Measurements from ENCODE around the gene PRC1. TPM values are rescaled to one million over a fixed set of nuclear protein-coding genes. Genes with fewer than 3 reads are reported as not detected.

The PRC1 gene
- polyA plus RNA-seq, 1 donor (not counting 4 experiments of a cell fraction or from before 2014, with no cell fraction given), result 105 TPM

- dilution Hi-C loops (cut with MboI; ENCODE audit: extremely low pct_ligation_motif_present, low sequenced_read_pairs), result no loop called here
- H3K4me3 ChIP-seq (ENCODE audit: control insufficient read depth in 2 of 3, extremely low read depth in 1 of 3, insufficient read depth in 2 of 3, low read depth in 1 of 3, low read length in 3 of 3), result no peak overlapping the region
- no peak overlapping the region for H2AFZ ChIP-seq (ENCODE audit: control insufficient read depth, low read length)
- H3K4me2 ChIP-seq (ENCODE audit: control insufficient read depth, extremely low read depth, insufficient read depth, low read depth, low read length), result no peak overlapping the region
- no peaks in the 10 kb centered on the region for H4K20me1 ChIP-seq (ENCODE audit: control insufficient read depth, extremely low read depth, insufficient read depth, low read length)
- H3K79me2 ChIP-seq (ENCODE audit: control insufficient read depth, insufficient read depth, low read length), result no peaks in the 10 kb centered on the region
- H3K9ac ChIP-seq (ENCODE audit: control insufficient read depth, extremely low read depth, insufficient read depth, low read length), result no peak overlapping the region
- DNase-seq (ENCODE audit: low read depth, low spot score) (no peak), FAIRE-seq (no peak)
- H3K36me3 ChIP-seq (ENCODE audit: control insufficient read depth in 2 of 2, extremely low read depth in 1 of 2, insufficient read depth in 2 of 2, low read length in 2 of 2), result peaks cover 18% of the 10 kb centered on the region in 2 experiments
- no peaks in the 10 kb centered on the region for H3K9me3 ChIP-seq (ENCODE audit: control insufficient read depth, low read depth, low read length)
- no peaks in the 10 kb centered on the region for H3K4me1 ChIP-seq (ENCODE audit: control insufficient read depth, extremely low read depth, insufficient read depth, low read length)
- TF ChIP-seq EZH2 (IDR thresholded peaks at IDR 0.05; ENCODE audit: low read length) (no peak), CTCF (optimal IDR thresholded peaks at IDR 0.05 in 1 of 3, IDR thresholded peaks at IDR 0.05 in 1 of 3, conservative IDR thresholded peaks at IDR 0.05 in 1 of 3; ENCODE audit: extremely low read depth in 1 of 3, insufficient read depth in 2 of 3, low read length in 3 of 3) (no peak)
- H3K27ac ChIP-seq (ENCODE audit: control insufficient read depth, insufficient read depth, low read length), result no peak overlapping the region
- H3K27me3 ChIP-seq (ENCODE audit: control insufficient read depth, extremely low read depth, insufficient read depth, low read length), result no peaks in the 10 kb centered on the region
- no peaks in the 10 kb centered on the region for H3K9me1 ChIP-seq (ENCODE audit: control insufficient read depth, extremely low read depth, insufficient read depth, low read length)
Observed at GRCh38 chr15:90916461-90916860, 77.9 kb downstream of the PRC1 start.

Small RNA genes lying within 50 kb of the gene (small RNA-seq; reads per million reads assigned to genes)
- gene RF00019 (ENCODE audit: insufficient read length in 3 of 3, low read depth in 3 of 3, low replicate concordance in 1 of 3), result 0 reads per million in 3 experiments

Other genes starting within 250 kb of the PRC1 start
- 22.8 to 36.5 TPM (median 34.7 TPM) in 3 replicates for gene FURIN, start 125.9 kb downstream of the PRC1 start, polyA plus RNA-seq
- 0.24 to 0.34 TPM (median 0.28 TPM) in 3 replicates for gene FES, start 110.0 kb downstream of the PRC1 start, polyA plus RNA-seq
- 6.6 to 13.4 TPM (median 9.7 TPM) in 3 replicates for gene MAN2A2, start 91.2 kb downstream of the PRC1 start, polyA plus RNA-seq
- 10.6 to 12.1 TPM (median 11.8 TPM) in 3 replicates for gene HDDC3, start 62.0 kb downstream of the PRC1 start, polyA plus RNA-seq
- 60.9 to 91.0 TPM (median 63.1 TPM) in 3 replicates for gene UNC45A, start 59.2 kb downstream of the PRC1 start, polyA plus RNA-seq
- gene RCCD1, start 39.7 kb downstream of the PRC1 start, polyA plus RNA-seq, result 4.9 to 7.8 TPM (median 7.3 TPM) in 3 replicates
- gene VPS33B, start 28.1 kb upstream of the PRC1 start, polyA plus RNA-seq, result 16.2 to 20.9 TPM (median 20.2 TPM) in 3 replicates
- 0.01 to 0.04 TPM in 2 of 3 replicates, not detected in the other for gene SV2B, start 105.7 kb upstream of the PRC1 start, polyA plus RNA-seq